GM19438 (cell line): ENCODE data around the gene PLIN4.
"Not testable (repeated sequence)": the region's sequence is repeated elsewhere in the genome, so short reads cannot be mapped to it uniquely, and the experiment has no call there.

Source experiments
- ATAC-seq: cut with Tn5 transposase; IDR thresholded peaks from one replicate; pipeline ENCODE4 v1.9.1; 2021; ENCODE audit warnings: low read depth; ENCODE audit not compliant: unreplicated experiment

Gene PLIN4

GRCh38 chr19:4527377-4527776, 9.1 kb upstream of the PLIN4 start:
- not testable (repeated sequence) for ATAC-seq

- no peak for ATAC-seq
Measured at GRCh38 chr19:4525563-4526002, 7.3 kb upstream of the PLIN4 start.

- no peak for ATAC-seq
Measured at GRCh38 chr19:4524808-4525562, 6.7 kb upstream of the PLIN4 start.

- ATAC-seq: no peak
Measured at GRCh38 chr19:4523306-4524110, 5.2 kb upstream of the PLIN4 start.

GRCh38 chr19:4522291-4523002, 4.2 kb upstream of the PLIN4 start:
- no peak for ATAC-seq

- ATAC-seq: no peak
Measured at GRCh38 chr19:4521888-4522242, 3.6 kb upstream of the PLIN4 start.

- no peak for ATAC-seq
Measured at GRCh38 chr19:4521170-4521887, 3.0 kb upstream of the PLIN4 start.

GRCh38 chr19:4519521-4520277, 1.4 kb upstream of the PLIN4 start:
- ATAC-seq: no peak

GRCh38 chr19:4519172-4519496, 848 bp upstream of the PLIN4 start:
- ATAC-seq: no peak

GRCh38 chr19:4517451-4518057, 732 bp downstream of the PLIN4 start:
- ATAC-seq: no peak

- ATAC-seq: no peak
Measured at GRCh38 chr19:4516939-4517300, 1.4 kb downstream of the PLIN4 start.

GRCh38 chr19:4516199-4516938, 1.9 kb downstream of the PLIN4 start:
- no peak for ATAC-seq

GRCh38 chr19:4515732-4516131, 2.6 kb downstream of the PLIN4 start:
- ATAC-seq: no peak

- no peak for ATAC-seq
Measured at GRCh38 chr19:4513248-4513647, 5.0 kb downstream of the PLIN4 start.

GRCh38 chr19:4512070-4512469, 6.2 kb downstream of the PLIN4 start:
- no peak for ATAC-seq

GRCh38 chr19:4511300-4512054, 6.8 kb downstream of the PLIN4 start:
- no peak for ATAC-seq

GRCh38 chr19:4510435-4511255, 7.6 kb downstream of the PLIN4 start:
- ATAC-seq: no peak

GRCh38 chr19:4508698-4509097, 9.6 kb downstream of the PLIN4 start:
- no peak for ATAC-seq
